ENCODE measurements around the gene POU3F1. TPM values are rescaled to one million over a fixed set of nuclear protein-coding genes. Genes with fewer than 3 reads are reported as not detected.

Gene POU3F1
- total RNA-seq, 1 experiment from 2014 or later: not detected

DNA sequence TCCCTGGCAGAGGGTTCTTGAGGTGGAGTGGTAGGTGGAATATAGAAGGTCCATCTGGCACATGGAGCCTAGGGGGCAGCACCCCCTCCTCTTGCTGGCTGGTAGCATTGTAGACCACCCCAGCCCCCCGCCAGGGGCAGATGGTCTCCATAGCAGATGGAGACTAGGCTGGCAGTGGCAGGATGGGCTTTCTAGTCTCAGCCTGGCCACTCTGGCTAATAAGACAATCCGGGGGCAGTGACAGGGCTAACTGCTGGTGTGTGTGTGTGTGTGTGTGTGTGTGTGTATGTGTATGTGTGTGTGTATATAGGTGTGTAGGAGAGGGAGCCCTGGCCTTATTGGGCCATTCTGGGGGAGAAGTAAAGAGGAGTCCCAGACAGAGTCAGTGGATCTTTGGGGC lies 17.9 kb downstream of the POU3F1 start:
- H3K4me3 ChIP-seq (ENCODE audit: low read length): no peak overlapping the region
- no peak overlapping the region for H3K4me2 ChIP-seq (ENCODE audit: low read length)
- peaks cover 16% of the 10 kb centered on the region for H3K36me3 ChIP-seq (ENCODE audit: low read depth, low read length)
- H2AFZ ChIP-seq (ENCODE audit: low read length): no peak overlapping the region
- peaks cover 33% of the 10 kb centered on the region for H3K4me1 ChIP-seq (ENCODE audit: insufficient read depth, low read length)
- H3K79me2 ChIP-seq (ENCODE audit: low read length): no peaks in the 10 kb centered on the region
- no peak for TF ChIP-seq EZH2 (IDR thresholded peaks at IDR 0.05; ENCODE audit: low read length, unreplicated experiment)
- TF ChIP-seq, protein P1, sequence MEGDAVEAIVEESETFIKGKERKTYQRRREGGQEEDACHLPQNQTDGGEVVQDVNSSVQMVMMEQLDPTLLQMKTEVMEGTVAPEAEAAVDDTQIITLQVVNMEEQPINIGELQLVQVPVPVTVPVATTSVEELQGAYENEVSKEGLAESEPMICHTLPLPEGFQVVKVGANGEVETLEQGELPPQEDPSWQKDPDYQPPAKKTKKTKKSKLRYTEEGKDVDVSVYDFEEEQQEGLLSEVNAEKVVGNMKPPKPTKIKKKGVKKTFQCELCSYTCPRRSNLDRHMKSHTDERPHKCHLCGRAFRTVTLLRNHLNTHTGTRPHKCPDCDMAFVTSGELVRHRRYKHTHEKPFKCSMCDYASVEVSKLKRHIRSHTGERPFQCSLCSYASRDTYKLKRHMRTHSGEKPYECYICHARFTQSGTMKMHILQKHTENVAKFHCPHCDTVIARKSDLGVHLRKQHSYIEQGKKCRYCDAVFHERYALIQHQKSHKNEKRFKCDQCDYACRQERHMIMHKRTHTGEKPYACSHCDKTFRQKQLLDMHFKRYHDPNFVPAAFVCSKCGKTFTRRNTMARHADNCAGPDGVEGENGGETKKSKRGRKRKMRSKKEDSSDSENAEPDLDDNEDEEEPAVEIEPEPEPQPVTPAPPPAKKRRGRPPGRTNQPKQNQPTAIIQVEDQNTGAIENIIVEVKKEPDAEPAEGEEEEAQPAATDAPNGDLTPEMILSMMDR (conservative IDR thresholded peaks at IDR 0.05; ENCODE audit: low read depth, low read length): peak; percentile 29; the same call in 1 of the 2 replicates
- no peak for TF ChIP-seq EZH2phosphoT487 (IDR thresholded peaks at IDR 0.05; ENCODE audit: borderline replicate concordance, low read length)
- no peaks in the 10 kb centered on the region for H4K20me1 ChIP-seq (ENCODE audit: low read length)
- ATAC-seq: no peak
- H3F3A ChIP-seq (ENCODE audit: low read length, unreplicated experiment): no peaks in the 10 kb centered on the region
- no peaks in the 10 kb centered on the region for H3K9me3 ChIP-seq (ENCODE audit: low read length)
- H3K27ac ChIP-seq (ENCODE audit: low read length): no peak overlapping the region
- BruUV-seq (replicated peaks): no TSS peak
- intact Hi-C loops (cut with micrococcal nuclease): no loop called here
- no peaks in the 10 kb centered on the region for H3K9me2 ChIP-seq (replicated peaks; ENCODE audit: low read length)
- H3K27me3 ChIP-seq (ENCODE audit: low read length): no peaks in the 10 kb centered on the region
- ChIA-PET POLR2A (ENCODE audit: unreplicated experiment) (no interaction called here), CTCF (no interaction called here)
- no peak overlapping the region for H3K9ac ChIP-seq (ENCODE audit: low read length)
- DNase-seq: no peak

GRCh38 chr1:38028105-38028591 lies 18.4 kb downstream of the POU3F1 start:
- no peaks in the 10 kb centered on the region for H3K79me2 ChIP-seq (ENCODE audit: low read length)
- H3K4me1 ChIP-seq (ENCODE audit: insufficient read depth, low read length): peaks cover 33% of the 10 kb centered on the region
- H2AFZ ChIP-seq (ENCODE audit: low read length): no peak overlapping the region
- no peak overlapping the region for H3K27ac ChIP-seq (ENCODE audit: low read length)
- DNase-seq: peak; percentile 30
- no peaks in the 10 kb centered on the region for H3K27me3 ChIP-seq (ENCODE audit: low read length)
- no peaks in the 10 kb centered on the region for H4K20me1 ChIP-seq (ENCODE audit: low read length)
- TF ChIP-seq, protein P1 (conservative IDR thresholded peaks at IDR 0.05; ENCODE audit: low read depth, low read length): no peak
- no peak for TF ChIP-seq EZH2phosphoT487 (IDR thresholded peaks at IDR 0.05; ENCODE audit: borderline replicate concordance, low read length)
- no peak for TF ChIP-seq EZH2 (IDR thresholded peaks at IDR 0.05; ENCODE audit: low read length, unreplicated experiment)
- no TSS peak for BruUV-seq (replicated peaks)
- no peak overlapping the region for H3K4me2 ChIP-seq (ENCODE audit: low read length)
- H3K9me2 ChIP-seq (replicated peaks; ENCODE audit: low read length): no peaks in the 10 kb centered on the region
- intact Hi-C loops (cut with micrococcal nuclease): no loop called here
- H3K4me3 ChIP-seq (ENCODE audit: low read length): no peak overlapping the region
- H3F3A ChIP-seq (ENCODE audit: low read length, unreplicated experiment): no peaks in the 10 kb centered on the region
- POLR2A ChIA-PET (ENCODE audit: unreplicated experiment): interaction anchor here (0.8 kb wide), 1 partner anchor 109 kb away, joined by 3 read pairs; no protein-coding TSS in a partner anchor
- ATAC-seq: peak; percentile 13
- peaks cover 20% of the 10 kb centered on the region for H3K36me3 ChIP-seq (ENCODE audit: low read depth, low read length)
- H3K9me3 ChIP-seq (ENCODE audit: low read length): no peaks in the 10 kb centered on the region
- CTCF ChIA-PET: no interaction called here
- no peak overlapping the region for H3K9ac ChIP-seq (ENCODE audit: low read length)
